GM19099 (cell line): Measurements from ENCODE around the gene DLST.

ENCODE experiments used
- POLR2A ChIP-seq: IDR thresholded peaks from 3 replicates; pipeline ENCODE4 v1.6.1; 2011; ENCODE audit warnings: low read depth; ENCODE audit not compliant: insufficient read length; ENCODE audit errors: extremely low read depth

Gene DLST

DNA sequence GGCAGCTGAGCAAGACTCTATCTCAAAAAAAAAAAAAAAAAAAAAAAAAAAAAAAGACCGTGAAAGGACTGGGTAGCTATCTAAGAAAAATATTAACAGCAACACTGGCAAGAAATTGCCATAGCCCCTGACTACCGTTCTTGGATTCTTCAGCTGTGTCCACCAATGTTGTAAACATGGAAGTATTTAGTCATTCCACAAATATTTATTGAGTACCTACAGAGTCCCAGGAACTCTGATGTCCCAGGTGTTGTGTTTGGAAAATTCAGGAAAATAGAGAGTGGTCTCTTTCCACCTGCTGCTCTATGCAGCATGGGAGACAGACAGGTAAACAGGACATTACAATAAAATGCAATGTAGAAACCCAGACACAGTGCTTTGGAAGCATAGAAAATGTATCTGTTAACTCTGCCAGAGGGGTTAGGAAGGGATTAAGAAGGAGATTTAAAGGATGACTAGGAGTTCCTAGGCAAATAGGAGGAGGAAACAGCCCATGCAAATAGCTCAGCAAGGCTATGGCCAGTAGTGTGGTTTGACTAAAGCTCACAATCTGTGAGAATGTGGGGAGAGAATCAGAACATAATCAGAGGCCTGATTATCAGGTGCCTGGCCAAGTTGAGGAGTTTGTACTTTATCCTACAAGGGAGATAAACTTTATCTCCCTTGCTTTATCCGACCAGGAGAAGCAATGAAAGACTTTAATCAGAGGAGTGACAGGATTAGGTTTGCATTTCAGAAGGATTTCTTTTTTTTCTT, 2.1 kb upstream of the DLST start:
- no peak for TF ChIP-seq POLR2A

DNA sequence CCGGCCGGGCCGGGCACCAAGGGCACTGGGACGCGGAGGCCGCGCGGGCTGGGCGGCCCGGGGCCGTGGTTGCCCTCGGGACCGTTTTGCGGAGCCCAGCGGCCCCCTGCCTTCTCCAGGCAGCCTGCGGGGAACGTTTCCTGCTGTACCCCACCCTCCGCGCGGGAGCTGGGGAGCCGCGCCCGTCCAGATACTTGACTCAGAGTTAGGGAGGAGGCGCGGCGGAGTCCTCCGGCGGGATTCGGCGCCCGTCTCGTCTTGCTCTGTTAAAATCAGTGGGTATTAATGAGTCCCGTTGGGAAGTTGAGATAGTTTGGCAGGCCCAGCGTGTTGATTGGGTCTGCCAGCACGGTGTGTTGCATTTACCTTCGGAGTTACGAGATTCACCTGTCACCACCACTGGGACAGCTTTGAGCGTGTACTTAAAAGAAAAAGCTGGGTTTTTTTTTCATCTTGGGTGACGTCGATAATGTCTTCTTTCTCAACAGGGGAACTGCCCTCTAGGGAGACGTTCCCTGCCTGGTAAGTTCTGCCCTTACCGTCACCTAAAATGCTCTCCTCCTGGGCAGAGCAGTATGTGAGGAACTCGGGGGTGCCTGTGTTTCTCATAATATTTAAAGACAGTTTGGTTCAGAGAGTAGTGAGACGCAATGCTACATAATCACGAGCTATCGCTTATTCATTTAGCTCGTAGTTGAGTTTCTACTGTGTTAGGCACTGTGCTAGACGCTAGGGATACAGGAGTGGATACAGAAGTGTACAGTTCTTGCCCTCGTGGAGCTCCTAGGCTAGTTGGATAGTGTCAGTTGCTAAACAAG, 596 bp downstream of the DLST start:
- TF ChIP-seq POLR2A: no peak

DNA sequence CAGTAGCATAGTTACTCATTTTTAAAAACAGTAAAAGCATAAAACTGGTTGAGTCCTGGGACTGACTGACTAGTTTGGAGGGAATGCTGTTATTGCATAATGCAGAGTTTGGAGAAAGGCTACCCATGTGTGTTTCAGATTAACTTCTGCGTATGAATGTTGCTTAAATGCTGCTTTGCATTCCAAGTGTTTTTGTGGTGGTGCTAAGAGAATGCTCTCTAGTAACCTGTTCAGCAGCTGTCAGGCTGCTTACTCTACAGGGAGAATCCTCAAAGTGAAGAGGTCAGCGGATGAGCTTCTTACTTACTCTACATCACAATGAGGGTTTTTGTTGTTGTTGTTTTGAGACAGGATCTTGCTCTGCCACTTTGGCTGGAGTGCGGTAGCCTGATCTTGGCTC, 4.3 kb downstream of the DLST start:
- no peak for TF ChIP-seq POLR2A

DNA sequence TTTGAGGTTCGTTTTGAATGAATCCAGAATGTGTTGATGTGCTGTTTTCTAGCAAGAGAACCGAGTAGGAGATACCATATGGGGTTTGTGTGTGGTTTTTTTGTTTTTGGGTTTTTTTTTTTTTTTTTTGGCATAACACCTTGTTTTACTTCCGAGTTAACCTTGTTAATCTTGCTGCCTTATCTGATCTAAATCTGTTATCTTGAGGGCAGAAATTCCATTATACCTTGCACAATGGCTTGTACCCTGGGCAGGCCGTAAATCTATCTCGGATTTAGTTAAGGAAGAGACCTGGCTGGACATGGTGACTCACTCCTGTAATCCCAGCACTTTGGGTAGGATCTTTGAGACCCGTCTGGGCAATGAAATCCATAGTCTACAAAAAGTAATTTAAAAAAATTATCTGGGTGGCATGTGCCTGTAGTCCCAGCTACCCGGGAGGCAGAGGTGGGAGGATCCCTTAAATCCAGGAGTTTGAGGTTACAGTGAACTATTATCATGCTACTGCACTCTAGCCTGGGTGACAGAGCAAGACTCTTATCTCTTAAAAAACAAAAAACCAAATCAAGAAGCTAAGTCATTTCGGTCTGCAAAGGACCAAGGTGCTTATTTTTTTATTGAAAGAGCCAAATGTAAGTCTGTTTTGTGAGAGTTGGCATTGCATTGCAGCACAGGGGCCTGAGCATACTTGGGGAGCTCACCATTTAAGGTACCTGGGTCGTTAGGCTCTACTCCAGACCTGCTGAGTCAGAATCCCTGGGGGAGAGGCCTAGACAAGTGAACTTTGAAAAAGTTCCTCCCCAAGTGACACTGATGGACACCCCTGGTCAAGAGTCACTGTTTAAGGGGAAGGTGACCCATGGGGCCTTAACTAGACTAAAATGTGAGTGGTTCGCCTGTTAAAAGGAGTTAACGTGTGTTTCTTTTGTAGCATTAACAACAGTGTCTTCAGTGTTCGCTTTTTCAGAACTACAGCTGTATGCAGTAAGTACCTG, 6.7 kb downstream of the DLST start:
- no peak for TF ChIP-seq POLR2A

DNA sequence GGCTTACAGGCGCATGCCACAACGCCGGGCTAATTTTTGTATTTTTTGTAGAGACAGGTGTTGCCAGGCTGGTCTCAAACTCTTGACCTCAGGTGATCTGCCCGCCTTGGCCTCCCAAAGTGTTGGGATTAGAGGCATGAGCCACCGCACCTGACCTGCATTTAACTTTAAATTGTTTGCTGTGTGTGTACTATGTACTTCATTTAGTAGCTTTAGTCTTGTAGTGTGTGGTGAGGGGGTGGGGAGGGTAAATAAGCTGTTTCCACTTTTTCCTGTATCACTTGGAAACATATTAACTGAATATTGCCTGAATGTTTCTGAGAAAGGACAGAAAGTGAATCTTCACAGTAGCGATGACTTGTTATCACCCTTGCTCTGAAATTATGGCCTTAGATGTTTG, 8.5 kb downstream of the DLST start:
- TF ChIP-seq POLR2A: no peak

DNA sequence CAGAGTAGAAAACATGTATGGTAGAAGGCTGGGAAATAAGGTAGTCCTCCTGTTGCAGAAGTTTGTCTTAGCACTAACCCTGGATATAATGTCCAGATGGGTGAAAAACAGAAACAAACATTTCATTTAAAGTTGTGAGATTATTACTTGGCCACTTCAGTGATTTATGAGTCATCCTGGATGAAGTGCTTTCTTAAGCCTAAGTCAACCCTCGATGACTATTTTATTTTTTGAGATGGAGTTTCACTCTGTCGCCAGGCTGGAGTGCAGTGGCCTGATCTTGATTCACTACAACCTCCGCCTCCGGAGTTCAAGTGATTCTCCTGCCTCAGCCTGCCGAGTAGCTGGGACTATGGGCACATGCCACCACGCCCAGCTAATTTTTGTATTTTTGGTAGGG, 10.2 kb downstream of the DLST start:
- TF ChIP-seq POLR2A: no peak

DNA sequence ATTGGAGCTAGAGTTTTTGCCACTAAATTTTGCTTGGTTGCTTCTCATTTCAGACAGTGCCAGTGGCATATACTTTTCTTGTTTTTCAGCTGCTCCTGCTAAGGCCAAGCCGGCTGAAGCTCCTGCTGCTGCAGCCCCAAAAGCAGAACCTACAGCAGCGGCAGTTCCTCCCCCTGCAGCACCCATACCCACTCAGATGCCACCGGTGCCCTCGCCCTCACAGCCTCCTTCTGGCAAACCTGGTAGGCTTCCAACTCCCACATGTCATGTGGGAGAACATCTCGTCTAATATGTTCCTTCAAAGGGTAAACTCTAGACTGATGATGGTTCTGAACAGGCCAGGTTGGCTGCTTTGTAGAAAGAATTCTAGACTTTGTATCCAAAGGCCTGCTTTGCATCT, 11.0 kb downstream of the DLST start:
- no peak for TF ChIP-seq POLR2A

DNA sequence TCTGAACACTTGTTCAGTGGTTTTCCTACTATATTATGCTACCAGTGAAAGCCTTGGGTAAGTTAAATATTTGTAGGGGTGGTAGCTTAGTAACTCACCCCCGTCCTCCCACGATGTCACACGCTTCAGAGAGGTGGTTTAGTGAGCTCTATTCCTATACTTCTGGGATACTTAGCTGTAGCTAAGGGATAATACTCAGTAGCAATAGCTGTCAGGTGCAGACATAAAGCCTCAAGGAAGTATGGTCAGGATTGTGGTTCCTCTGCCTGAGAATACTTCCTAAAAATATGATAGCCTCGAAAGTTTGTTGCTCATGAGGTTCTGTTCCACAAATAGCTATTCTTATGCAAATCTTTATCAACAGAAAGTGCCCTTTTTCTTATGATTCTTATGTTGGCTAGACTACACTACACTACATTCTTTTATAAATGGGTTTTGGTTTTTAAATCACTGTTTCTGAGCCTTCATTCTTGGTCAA, 11.9 kb downstream of the DLST start:
- no peak for TF ChIP-seq POLR2A

DNA sequence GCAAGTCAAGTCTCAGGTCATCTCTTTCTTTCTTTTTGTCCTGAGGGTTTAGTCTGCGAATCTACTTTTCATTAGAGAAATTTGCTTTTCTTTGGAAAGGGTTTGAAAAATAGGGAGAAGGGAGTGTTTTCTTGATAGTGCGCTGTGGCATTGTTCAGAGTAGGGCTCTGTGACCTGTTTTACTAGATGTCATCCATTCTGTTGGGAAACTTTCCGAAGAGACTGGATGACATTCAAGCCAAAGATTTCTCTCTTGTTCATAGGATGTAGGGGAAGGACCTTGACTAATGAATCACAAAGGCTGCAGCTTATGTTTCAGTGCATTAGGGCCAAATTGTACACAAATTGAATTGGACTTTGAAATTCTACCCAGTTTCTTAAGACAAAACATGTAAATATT, 14.7 kb downstream of the DLST start:
- no peak for TF ChIP-seq POLR2A

DNA sequence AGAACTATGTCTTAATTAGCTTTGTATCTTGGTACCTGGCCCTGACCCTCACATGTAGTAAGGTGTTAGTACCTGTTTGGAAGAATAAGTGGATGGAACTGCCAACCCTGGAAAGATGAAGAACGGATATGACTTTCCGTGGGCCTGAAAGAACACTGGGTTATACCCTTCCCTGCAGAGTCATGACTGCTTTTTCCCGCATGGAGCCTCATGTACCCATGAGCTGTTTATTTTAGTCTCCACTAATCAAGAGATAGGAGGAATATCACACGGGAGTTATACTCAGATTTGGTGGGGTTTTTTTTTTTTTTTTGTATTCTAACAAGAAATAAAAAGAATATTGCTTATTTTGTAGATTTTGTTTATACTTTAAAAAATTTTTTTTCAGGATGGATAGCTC, 15.9 kb downstream of the DLST start:
- TF ChIP-seq POLR2A: no peak

DNA sequence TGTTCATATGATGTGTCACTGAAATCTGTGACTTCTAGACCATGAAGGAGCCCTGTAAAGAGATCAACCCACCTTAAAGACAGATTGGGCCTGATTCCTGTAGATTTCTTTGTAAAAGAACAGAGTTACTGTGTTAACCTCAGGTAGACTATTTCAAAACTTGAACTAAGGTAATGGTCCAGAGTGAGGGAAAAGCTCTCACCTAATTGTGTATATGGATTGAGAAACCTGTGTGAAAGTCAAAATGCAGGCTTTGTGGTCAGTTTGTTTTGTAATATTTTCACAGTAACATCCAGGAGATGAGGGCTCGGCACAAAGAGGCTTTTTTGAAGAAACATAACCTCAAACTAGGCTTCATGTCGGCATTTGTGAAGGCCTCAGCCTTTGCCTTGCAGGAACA, 16.4 kb downstream of the DLST start:
- TF ChIP-seq POLR2A: no peak

DNA sequence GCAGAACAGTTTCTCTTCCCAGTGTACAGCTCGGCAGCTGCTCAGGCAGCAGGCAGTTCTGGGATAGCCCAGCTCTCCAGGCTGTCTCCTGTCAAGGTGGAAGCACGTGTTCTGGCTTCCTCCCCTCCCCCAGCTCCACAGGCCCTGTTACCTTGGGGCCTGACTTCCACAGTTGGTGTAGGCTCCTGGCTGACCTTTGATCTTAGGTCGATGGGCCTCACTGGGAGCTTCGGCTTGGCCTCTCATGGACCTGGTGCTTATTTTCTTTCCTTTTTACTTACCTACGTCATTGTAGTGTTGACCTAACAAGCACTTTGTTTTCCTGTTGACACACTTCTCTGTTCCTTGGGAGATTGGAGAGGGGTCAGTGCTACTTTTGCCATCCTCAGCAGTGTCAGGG, 17.0 kb downstream of the DLST start:
- TF ChIP-seq POLR2A: no peak

DNA sequence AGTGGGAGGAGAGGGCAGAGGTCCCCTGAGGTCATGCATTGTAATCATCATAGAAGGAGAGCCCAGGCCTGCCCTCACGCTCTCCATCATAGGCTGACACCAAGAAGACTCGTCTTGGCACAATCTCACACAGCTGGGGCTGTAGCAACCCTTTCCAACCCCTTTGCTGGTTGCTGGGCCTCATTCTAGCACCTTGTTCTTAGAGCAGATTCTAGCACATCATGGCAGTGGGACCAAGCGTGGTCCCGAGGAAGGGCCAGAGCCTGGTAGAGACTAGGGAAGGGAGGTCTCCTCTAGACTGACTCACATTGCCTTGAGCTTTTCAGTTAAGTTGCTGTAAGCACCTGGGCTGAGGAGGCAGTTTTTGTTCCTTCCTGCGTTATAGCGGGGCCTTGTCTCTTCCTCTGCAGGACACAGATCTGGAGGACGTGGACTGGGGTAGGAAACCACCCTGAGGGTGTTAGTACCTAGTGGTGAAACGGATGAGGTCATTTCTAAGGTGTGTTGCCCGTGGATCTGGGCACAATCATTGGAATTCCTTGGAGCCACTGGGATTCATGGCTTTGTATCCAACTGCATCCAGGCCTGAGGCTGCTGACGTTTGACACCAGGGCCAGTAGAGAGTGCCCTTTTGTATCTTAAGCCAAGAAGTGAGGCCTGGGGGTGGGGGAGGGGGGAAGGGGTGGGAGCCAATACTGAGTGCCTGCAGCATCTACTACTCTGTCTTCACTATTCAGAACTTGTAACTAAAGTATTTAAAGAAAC, 21.4 kb downstream of the DLST start:
- no peak for TF ChIP-seq POLR2A

DNA sequence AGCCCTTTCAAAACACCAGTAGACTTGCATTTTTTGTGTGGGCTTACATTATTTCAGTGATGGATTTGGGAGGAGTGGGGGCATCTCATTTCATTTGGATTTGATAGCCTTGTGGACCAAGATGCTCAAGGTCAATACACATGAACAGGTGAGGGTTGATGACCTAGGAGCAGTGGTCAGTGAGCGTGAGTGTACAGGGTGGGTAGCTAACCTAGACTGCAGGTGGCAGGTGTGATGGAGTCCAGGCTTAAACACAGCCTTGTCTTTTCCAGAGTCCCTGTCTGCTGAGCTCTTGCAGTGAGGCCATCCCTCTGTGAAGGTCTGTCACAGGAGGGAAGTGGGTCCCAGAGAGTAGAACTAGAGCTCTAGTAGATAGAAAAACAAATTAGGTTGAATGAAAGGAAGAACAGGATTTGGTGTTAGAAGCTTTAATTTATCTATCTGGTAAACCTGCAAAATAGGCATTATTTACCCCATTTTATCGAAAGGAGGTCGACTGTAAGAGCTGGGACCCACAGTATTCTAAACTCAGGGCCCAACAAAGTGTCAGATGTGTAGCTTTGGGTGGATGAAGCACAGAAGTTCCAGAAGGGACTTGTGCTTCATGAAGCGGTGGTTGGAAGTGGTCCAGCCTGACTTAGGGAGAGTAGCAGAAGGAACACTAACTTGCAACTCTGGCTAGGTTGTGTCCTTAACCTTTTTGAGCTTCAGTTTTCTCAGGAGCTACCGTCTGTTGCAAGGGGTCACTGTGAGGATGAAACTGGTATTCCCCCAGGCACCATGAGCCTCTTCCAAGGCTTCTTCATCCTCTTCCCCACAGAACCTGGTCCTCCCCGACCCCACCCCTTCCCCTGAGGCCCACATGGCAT, 23.2 kb downstream of the DLST start:
- no peak for TF ChIP-seq POLR2A

DNA sequence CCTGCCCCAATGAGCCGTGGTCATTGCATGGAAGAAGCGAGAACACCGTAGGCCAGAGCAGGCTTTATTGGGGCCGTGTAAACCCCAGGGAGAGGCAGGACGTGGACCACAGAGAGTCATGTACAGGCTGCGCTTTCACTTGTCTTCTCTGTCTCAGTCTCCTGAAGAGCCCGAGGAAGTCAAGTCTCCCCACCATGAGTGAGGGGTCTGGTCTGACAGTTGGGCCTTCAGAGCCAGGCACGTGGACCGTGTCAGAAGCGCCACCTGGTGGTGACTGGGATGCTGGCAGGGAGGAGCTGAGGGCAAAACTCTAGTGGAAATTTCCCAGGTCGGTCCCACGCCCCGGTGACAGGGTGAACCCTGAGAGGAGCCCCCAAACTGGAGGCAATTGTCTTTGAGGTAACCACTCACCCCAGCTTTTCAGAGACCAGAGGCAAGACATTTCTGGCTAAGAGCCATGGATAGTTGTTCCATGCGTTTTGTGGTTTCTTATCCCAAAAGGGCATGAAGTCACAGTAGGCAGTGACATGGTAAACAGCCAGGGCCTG, 24.0 kb downstream of the DLST start:
- peak; percentile 23 for TF ChIP-seq POLR2A
